Right lobe of liver (tissue), 4 donors: ENCODE results near the gene TDRD7.
"Not testable (repeated sequence)": the region's sequence is repeated elsewhere in the genome, so short reads cannot be mapped to it uniquely, and the experiment has no call there.

ENCODE experiments used
- CTCF ChIP-seq, 4 donors: fragments of 200-600 bp in 3 of 4; fragments of 450-650 bp in 1 of 4; IDR thresholded peaks; one replicate each; pipeline versions ENCODE4 v1.5.1 to v1.8.0; 2016 to 2022; ENCODE audit warnings: antibody characterized with exemption in 4 of 4, mild to moderate bottlenecking in 2 of 4
- POLR2A ChIP-seq: fragments of 450-650 bp; IDR thresholded peaks from one replicate; pipeline ENCODE4 v1.6.1; 2017; ENCODE audit warnings: antibody characterized with exemption, mild to moderate bottlenecking
- donor health status: DM: no; HTN: no; CAD: no.
- donor health status: DM: no; HTN: no; CAD: no.
- donor health status: DM: no; HTN: yes; CAD: no.

GRCh38 chr9:97497558-97498375 lies 85.9 kb downstream of the TDRD7 start:
- TF ChIP-seq CTCF (IDR thresholded peaks at IDR 0.05); POLR2A: not testable (repeated sequence)
